CD4-positive, alpha-beta T cell treated with Interferon gamma for 1 hour (primary cell): ENCODE data around the gene SMYD3.

Source experiments
- DNase-seq: peaks from one replicate; pipeline ENCODE4 v3.0.0-alpha.2; 2020

Gene SMYD3

GRCh38 chr1:246162560-246162959 is 344.5 kb downstream of the SMYD3 start:
- no peak for DNase-seq

GRCh38 chr1:246161626-246162025 is 345.5 kb downstream of the SMYD3 start:
- no peak for DNase-seq

- no peak for DNase-seq
Measured at GRCh38 chr1:246160905-246161304, 346.2 kb downstream of the SMYD3 start.

- no peak for DNase-seq
Measured at GRCh38 chr1:246160374-246160773, 346.7 kb downstream of the SMYD3 start.

- DNase-seq, result no peak
Measured at GRCh38 chr1:246159279-246160227, 347.5 kb downstream of the SMYD3 start.

GRCh38 chr1:246158131-246158530 is 348.9 kb downstream of the SMYD3 start:
- DNase-seq, result no peak

GRCh38 chr1:246157516-246157915 is 349.6 kb downstream of the SMYD3 start:
- no peak for DNase-seq

- no peak for DNase-seq
Measured at GRCh38 chr1:246156847-246157246, 350.2 kb downstream of the SMYD3 start.

GRCh38 chr1:246155923-246156322 is 351.2 kb downstream of the SMYD3 start:
- no peak for DNase-seq

- DNase-seq, result no peak
Measured at GRCh38 chr1:246153796-246154212, 353.3 kb downstream of the SMYD3 start.

GRCh38 chr1:246152986-246153431 is 354.1 kb downstream of the SMYD3 start:
- no peak for DNase-seq

- DNase-seq, result no peak
Measured at GRCh38 chr1:246151796-246152434, 355.2 kb downstream of the SMYD3 start.

GRCh38 chr1:246149543-246149942 is 357.5 kb downstream of the SMYD3 start:
- no peak for DNase-seq

GRCh38 chr1:246147524-246148461 is 359.3 kb downstream of the SMYD3 start:
- no peak for DNase-seq

GRCh38 chr1:246146804-246147523 is 360.1 kb downstream of the SMYD3 start:
- no peak for DNase-seq

GRCh38 chr1:246145900-246146299 is 361.2 kb downstream of the SMYD3 start:
- DNase-seq, result no peak

GRCh38 chr1:246144931-246145330 is 362.1 kb downstream of the SMYD3 start:
- no peak for DNase-seq

GRCh38 chr1:246142320-246142893 is 364.7 kb downstream of the SMYD3 start:
- DNase-seq, result no peak

GRCh38 chr1:246141306-246141705 is 365.8 kb downstream of the SMYD3 start:
- DNase-seq, result no peak

GRCh38 chr1:246139745-246140182 is 367.3 kb downstream of the SMYD3 start:
- no peak for DNase-seq

- DNase-seq, result no peak
Measured at GRCh38 chr1:246138781-246139180, 368.3 kb downstream of the SMYD3 start.

GRCh38 chr1:246136477-246136876 is 370.6 kb downstream of the SMYD3 start:
- no peak for DNase-seq
